SKM-1 (cell line): Measurements from ENCODE around the gene RARG.
"Not testable (repeated sequence)": the region's sequence is repeated elsewhere in the genome, so short reads cannot be mapped to it uniquely, and the experiment has no call there.

Experiments
- DNase-seq: peaks from one replicate; lab custom pipeline; 2025; ENCODE audit not compliant: unreplicated experiment; lab: John Stamatoyannopoulos, UW

RARG gene

GRCh38 chr12:53193040-53193439 is 39.0 kb downstream of the RARG start:
- no peak for DNase-seq

- DNase-seq, result no peak
These were observed 39.4 kb downstream of the RARG start for GRCh38 chr12:53192531-53193021.

GRCh38 chr12:53191885-53192530 is 40.0 kb downstream of the RARG start:
- DNase-seq, result no peak

GRCh38 chr12:53191096-53191884 is 40.7 kb downstream of the RARG start:
- no peak for DNase-seq

GRCh38 chr12:53190108-53190729 is 41.8 kb downstream of the RARG start:
- no peak for DNase-seq

GRCh38 chr12:53187145-53187899 is 44.7 kb downstream of the RARG start:
- DNase-seq, result no peak

- DNase-seq, result no peak
These were observed 45.3 kb downstream of the RARG start for GRCh38 chr12:53186745-53187144.

GRCh38 chr12:53185582-53186153 is 46.3 kb downstream of the RARG start:
- no peak for DNase-seq

GRCh38 chr12:53184828-53185227 is 47.2 kb downstream of the RARG start:
- no peak for DNase-seq

- DNase-seq, result no peak
These were observed 49.1 kb downstream of the RARG start for GRCh38 chr12:53182903-53183302.

GRCh38 chr12:53181935-53182334 is 50.1 kb downstream of the RARG start:
- no peak for DNase-seq

- peak; percentile 11 for DNase-seq
These were observed 50.9 kb downstream of the RARG start for GRCh38 chr12:53180931-53181645.

GRCh38 chr12:53180220-53180930 is 51.6 kb downstream of the RARG start, which contains the start of the genes CSAD and ZNF740:
Gene CSAD, minus strand, starts transcription at chr12:53180925. Its CDS starts 7,455 bp downstream, at chr12:53173470.
Gene ZNF740, plus strand, starts transcription at chr12:53180722. Its CDS starts 1,262 bp downstream, at chr12:53181984.
- peak; percentile 65 for DNase-seq

- no peak for DNase-seq
These were observed 52.3 kb downstream of the RARG start for GRCh38 chr12:53179687-53180219.

GRCh38 chr12:53178803-53179202 is 53.2 kb downstream of the RARG start:
- not testable (repeated sequence) for DNase-seq

GRCh38 chr12:53177447-53177846 is 54.6 kb downstream of the RARG start:
- DNase-seq, result not testable (repeated sequence)

- no peak for DNase-seq
These were observed 55.3 kb downstream of the RARG start for GRCh38 chr12:53176750-53177149.

GRCh38 chr12:53174881-53175491 is 57.0 kb downstream of the RARG start:
- peak; percentile 1 for DNase-seq
